Spleen (tissue), 11 donors: ENCODE data around the gene HEPHL1. TPM values are rescaled to one million over a fixed set of nuclear protein-coding genes. Genes with fewer than 3 reads are reported as not detected.

ENCODE experiments used
- polyA plus RNA-seq, 3 donors: library from polyadenylated mRNA; stranded (reverse); fragments of 200-250 nt; gene quantifications; one replicate each; pipeline ENCODE4 v1.2.1, GENCODE V29; 2013
- small RNA-seq, 4 donors: library from RNA; depleted of rRNA; stranded (forward); fragments of <200 nt; gene quantifications; one replicate each; pipeline ENCODE3, GENCODE V24; 2016
- total RNA-seq, 7 donors: library from RNA; depleted of rRNA in 3 of 7; stranded (reverse); fragments of >200 nt in 3 of 7; fragmentation: NEBNext Ultra II Directional in 4 of 7; extraction: Animal tissue kit (Norgen Biotek cat#: 25700) in 4 of 7; gene quantifications; one replicate each; pipeline versions ENCODE4 v1.1.0 to v1.2.1, GENCODE V29; 2016 to 2021
- donor health status: healthy with polysubstance abuse.
- donor health status: DM: no; HTN: no; CAD: no; lungs with moderate emphysema.
- donor health status: DM: no; HTN: no; CAD: no.
- donor health status: Bipolar disorder and iron deficiency.
- donor health status: healthy.
- donor health status: DM: no; HTN: no; CAD: no.
- donor health status: DM: yes; HTN: yes; CAD: no.

The HEPHL1 gene
- total and polyA plus RNA-seq, 10 donors = not detected

Small RNA genes within 50 kb of the gene (small RNA-seq; reads per million reads assigned to genes)
- gene AP002795.1 = 0 reads per million in 4 donors

Other genes starting within 250 kb of the HEPHL1 start
- gene MED17, start 237.1 kb upstream of the HEPHL1 start, total RNA-seq = 10 to 100 TPM; 36.1 to 41.3 (median 37.5) TPM
- gene MED17, start 237.1 kb upstream of the HEPHL1 start, polyA plus RNA-seq = 10 to 100 TPM; 10.4 to 13.9 (median 12.1) TPM
- gene VSTM5, start 170.7 kb upstream of the HEPHL1 start, total RNA-seq = not detected
- not detected for gene VSTM5, start 170.7 kb upstream of the HEPHL1 start, polyA plus RNA-seq
- 10 to 100 TPM in 6 of 7 donors, 1 to 10 TPM in 1; 9.3 to 15.1 (median 13.5) TPM for gene PANX1, start 107.5 kb downstream of the HEPHL1 start, total RNA-seq
- 1 to 10 TPM; 1.6 to 3.7 (median 2.5) TPM for gene PANX1, start 107.5 kb downstream of the HEPHL1 start, polyA plus RNA-seq